Uterus (tissue), 4 donors: ENCODE data around the gene GOLGA7B. TPM values are rescaled to one million over a fixed set of nuclear protein-coding genes. Genes with fewer than 3 reads are reported as not detected.

Experiments used
- DNase-seq, 2 donors: peaks; one replicate each; pipeline ENCODE4 v3.0.0-alpha.2; 2019 to 2020
- H3K27ac ChIP-seq, 2 donors: fragments of 200-600 bp; sonication (generic); 1 replicate in 1 of 2; 2 replicates in 1 of 2; pipeline ENCODE4 v1.5.1; 2016 to 2018
- H3K27me3 ChIP-seq, 2 donors: fragments of 200-600 bp; sonication (generic); one replicate each; pipeline ENCODE4 v1.5.1; 2018 to 2019; ENCODE audit warnings: control low read depth in 1 of 2
- H3K36me3 ChIP-seq, 2 donors: fragments of 200-600 bp; sonication (generic); one replicate each; pipeline ENCODE4 v1.5.1; 2019; ENCODE audit warnings: control low read depth in 1 of 2
- H3K4me1 ChIP-seq, 2 donors: fragments of 200-600 bp; sonication (generic); one replicate each; pipeline ENCODE4 v1.5.1; 2018 to 2019; ENCODE audit warnings: control low read depth in 1 of 2
- H3K4me3 ChIP-seq, 2 donors: fragments of 200-600 bp; sonication (generic); 1 replicate in 1 of 2; 2 replicates in 1 of 2; pipeline ENCODE4 v1.5.1; 2018 to 2019; ENCODE audit warnings: mild to moderate bottlenecking in 1 of 2
- H3K9me3 ChIP-seq, 2 donors: fragments of 200-600 bp; sonication (generic); one replicate each; pipeline ENCODE4 v1.5.1; 2019; ENCODE audit warnings: control low read depth in 1 of 2
- CTCF ChIP-seq, 4 experiments: fragments of 200-600 bp in 2 of 4; fragments of 450-650 bp in 2 of 4; sonication (generic) in 2 of 4; IDR thresholded peaks; one replicate each; pipeline ENCODE4 v1.5.1; 2016 to 2019; ENCODE audit warnings: antibody characterized with exemption in 4 of 4, mild to moderate bottlenecking in 2 of 4, moderate library complexity in 1 of 4
- POLR2A ChIP-seq, 2 donors: fragments of 450-650 bp; IDR thresholded peaks; one replicate each; pipeline ENCODE4 v1.6.1; 2016; ENCODE audit warnings: antibody characterized with exemption in 2 of 2, mild to moderate bottlenecking in 1 of 2, moderate library complexity in 1 of 2
- intact Hi-C: fragments of 100-400 bp; cut with DNase I; formaldehyde crosslinking; loops from one replicate; pipeline ENCODE4 v1.15.1; 2023; ENCODE audit warnings: low total_unique reads
- total RNA-seq, 4 donors: library from RNA; depleted of rRNA in 3 of 4; stranded (reverse); fragments of >200 nt in 3 of 4; gene quantifications; one replicate each; pipeline versions ENCODE4 v1.1.0 to v1.2.4, GENCODE V29; 2014 to 2023
- donor health status: DM: yes; HTN: yes; CAD: no.

Gene GOLGA7B
- total RNA-seq, 4 donors from 2014 or later: 0.09 to 3.1 TPM; not detected in 2

GRCh38 chr10:97898429-97898828 is 48.8 kb downstream of the GOLGA7B start:
- no peaks in the 10 kb centered on the region for H3K9me3 ChIP-seq
- no peaks in the 10 kb centered on the region for H3K27me3 ChIP-seq
- no peak overlapping the region for H3K27ac ChIP-seq
- no peak for DNase-seq
- intact Hi-C loops: no loop called here
- no peaks in the 10 kb centered on the region for H3K4me1 ChIP-seq
- TF ChIP-seq POLR2A (IDR thresholded peaks at IDR 0.05): no peak
- TF ChIP-seq CTCF (IDR thresholded peaks at IDR 0.05): no peak
- no peak overlapping the region for H3K4me3 ChIP-seq
- H3K36me3 ChIP-seq: no peaks in the 10 kb centered on the region

- Histone ChIP-seq H3K4me1 (no peaks in the 10 kb centered on the region), H3K4me3 (no peak overlapping the region), H3K9me3 (no peaks in the 10 kb centered on the region), H3K27ac (no peak overlapping the region), H3K27me3 (no peaks in the 10 kb centered on the region), H3K36me3 (no peaks in the 10 kb centered on the region)
- DNase-seq: no peak
- TF ChIP-seq POLR2A (IDR thresholded peaks at IDR 0.05) (no peak), CTCF (IDR thresholded peaks at IDR 0.05) (no peak)
- intact Hi-C loops: no loop called here
Observed at GRCh38 chr10:97901381-97901780, 51.7 kb downstream of the GOLGA7B start.

- Histone ChIP-seq H3K27me3 (no peaks in the 10 kb centered on the region), H3K36me3 (no peaks in the 10 kb centered on the region), H3K4me1 (no peaks in the 10 kb centered on the region), H3K9me3 (no peaks in the 10 kb centered on the region), H3K27ac (no peak overlapping the region), H3K4me3 (no peak overlapping the region)
- intact Hi-C loops: no loop called here
- DNase-seq: no peak
- no peak for TF ChIP-seq CTCF (IDR thresholded peaks at IDR 0.05)
- no peak for TF ChIP-seq POLR2A (IDR thresholded peaks at IDR 0.05)
Observed at GRCh38 chr10:97903128-97904017, 53.7 kb downstream of the GOLGA7B start.

GRCh38 chr10:97904018-97904381 is 54.4 kb downstream of the GOLGA7B start:
- H3K9me3 ChIP-seq: no peaks in the 10 kb centered on the region
- no peaks in the 10 kb centered on the region for H3K4me1 ChIP-seq
- H3K27me3 ChIP-seq: no peaks in the 10 kb centered on the region
- no peak for DNase-seq
- H3K36me3 ChIP-seq: no peaks in the 10 kb centered on the region
- no peak overlapping the region for H3K27ac ChIP-seq
- H3K4me3 ChIP-seq: no peak overlapping the region
- TF ChIP-seq POLR2A (IDR thresholded peaks at IDR 0.05) (no peak), CTCF (IDR thresholded peaks at IDR 0.05) (no peak)
- intact Hi-C loops: no loop called here

- TF ChIP-seq CTCF (IDR thresholded peaks at IDR 0.05): no peak
- Histone ChIP-seq H3K4me3 (no peak overlapping the region), H3K9me3 (no peaks in the 10 kb centered on the region), H3K27me3 (no peaks in the 10 kb centered on the region), H3K4me1 (no peaks in the 10 kb centered on the region), H3K27ac (no peak overlapping the region), H3K36me3 (no peaks in the 10 kb centered on the region)
- DNase-seq: no peak
- intact Hi-C loops: no loop called here
Observed at GRCh38 chr10:97904576-97904975, 54.9 kb downstream of the GOLGA7B start.
